Adipocyte (in vitro differentiated cells): ENCODE measurements around the gene ART5.

Experiments used
- DNase-seq: peaks from one replicate; pipeline ENCODE4 v3.0.0-alpha.2; 2015; ENCODE audit warnings: low read depth
- H3K27me3 ChIP-seq: replicated peaks from 2 replicates; pipeline ENCODE4 v1.7.0; 2013; ENCODE audit warnings: mild to moderate bottlenecking, low read length, moderate library complexity; ENCODE audit not compliant: control insufficient read depth, insufficient read depth
- H3K36me3 ChIP-seq: 2 replicates; pipeline ENCODE4 v1.7.0; 2013; ENCODE audit warnings: low read length, mild to moderate bottlenecking, moderate library complexity; ENCODE audit not compliant: control insufficient read depth, insufficient read depth, severe bottlenecking
- H3K4me1 ChIP-seq: 2 replicates; pipeline ENCODE4 v1.7.0; 2013; ENCODE audit warnings: mild to moderate bottlenecking, low read length, moderate library complexity; ENCODE audit not compliant: control insufficient read depth, insufficient read depth
- H3K4me3 ChIP-seq: 2 replicates; pipeline ENCODE4 v1.7.0; 2013; ENCODE audit warnings: mild to moderate bottlenecking, low read length, moderate library complexity
- H3K9ac ChIP-seq: 2 replicates; pipeline ENCODE4 v1.7.0; 2013; ENCODE audit warnings: mild to moderate bottlenecking, low read length, moderate library complexity
- H3K9me3 ChIP-seq: 2 replicates; pipeline ENCODE4 v1.7.0; 2013; ENCODE audit warnings: mild to moderate bottlenecking, low read length, moderate library complexity; ENCODE audit not compliant: control insufficient read depth

The ART5 gene

GRCh38 chr11:3641701-3642070 lies at the start of gene ART5:
TSS of gene ART5 (minus strand) at chr11:3641992. CDS start at chr11:3641862, 130 bp downstream.
- no peaks in the 10 kb centered on the region for H3K9me3 ChIP-seq
- peak within 1 kb of the TSS; percentile 81 for H3K4me3 ChIP-seq
- H3K4me1 ChIP-seq: peaks cover 11% of the 10 kb centered on the region
- no peak for DNase-seq
- no peaks in the 10 kb centered on the region for H3K36me3 ChIP-seq
- H3K27me3 ChIP-seq: peaks cover 20% of the 10 kb centered on the region
- peak within 1 kb of the TSS; percentile 77 for H3K9ac ChIP-seq

GRCh38 chr11:3686751-3687150 lies 45.0 kb upstream of the ART5 start:
- Histone ChIP-seq H3K9ac (no peak overlapping the region), H3K4me3 (no peak overlapping the region), H3K9me3 (no peaks in the 10 kb centered on the region), H3K36me3 (peaks cover 82% of the 10 kb centered on the region), H3K4me1 (peaks cover 5% of the 10 kb centered on the region), H3K27me3 (no peaks in the 10 kb centered on the region)
- DNase-seq: no peak

- DNase-seq: no peak
- H3K4me3 ChIP-seq: no peak overlapping the region
- no peak overlapping the region for H3K9ac ChIP-seq
- H3K4me1 ChIP-seq: peaks cover 5% of the 10 kb centered on the region
- H3K27me3 ChIP-seq: no peaks in the 10 kb centered on the region
- peaks cover 82% of the 10 kb centered on the region for H3K36me3 ChIP-seq
- no peaks in the 10 kb centered on the region for H3K9me3 ChIP-seq
Measured at GRCh38 chr11:3685923-3686322, 44.1 kb upstream of the ART5 start.

- H3K9me3 ChIP-seq: no peaks in the 10 kb centered on the region
- H3K4me3 ChIP-seq: no peak overlapping the region
- H3K27me3 ChIP-seq: no peaks in the 10 kb centered on the region
- H3K4me1 ChIP-seq: peaks cover 5% of the 10 kb centered on the region
- peaks cover 87% of the 10 kb centered on the region for H3K36me3 ChIP-seq
- DNase-seq: no peak
- H3K9ac ChIP-seq: no peak overlapping the region
Measured at GRCh38 chr11:3684819-3685172, 43.0 kb upstream of the ART5 start.

- Histone ChIP-seq H3K9ac (no peak overlapping the region), H3K27me3 (no peaks in the 10 kb centered on the region), H3K36me3 (peaks cover 88% of the 10 kb centered on the region), H3K9me3 (no peaks in the 10 kb centered on the region), H3K4me3 (no peak overlapping the region), H3K4me1 (peaks cover 5% of the 10 kb centered on the region)
- DNase-seq: peak; percentile 52
Measured at GRCh38 chr11:3684129-3684818, 42.5 kb upstream of the ART5 start.

GRCh38 chr11:3683039-3683438 lies 41.2 kb upstream of the ART5 start:
- no peaks in the 10 kb centered on the region for H3K9me3 ChIP-seq
- no peak for DNase-seq
- no peak overlapping the region for H3K4me3 ChIP-seq
- H3K9ac ChIP-seq: no peak overlapping the region
- H3K27me3 ChIP-seq: no peaks in the 10 kb centered on the region
- H3K4me1 ChIP-seq: peaks cover 5% of the 10 kb centered on the region
- peaks cover 96% of the 10 kb centered on the region for H3K36me3 ChIP-seq

- Histone ChIP-seq H3K27me3 (no peaks in the 10 kb centered on the region), H3K4me1 (no peaks in the 10 kb centered on the region), H3K4me3 (no peak overlapping the region), H3K9me3 (no peaks in the 10 kb centered on the region), H3K9ac (no peak overlapping the region), H3K36me3 (peaks cover 96% of the 10 kb centered on the region)
- no peak for DNase-seq
Measured at GRCh38 chr11:3679077-3679476, 37.3 kb upstream of the ART5 start.

- Histone ChIP-seq H3K9ac (no peak overlapping the region), H3K4me1 (no peaks in the 10 kb centered on the region), H3K4me3 (no peak overlapping the region), H3K36me3 (peaks cover 97% of the 10 kb centered on the region), H3K27me3 (no peaks in the 10 kb centered on the region), H3K9me3 (no peaks in the 10 kb centered on the region)
- DNase-seq: no peak
Measured at GRCh38 chr11:3675971-3676370, 34.2 kb upstream of the ART5 start.

- Histone ChIP-seq H3K36me3 (peaks cover 87% of the 10 kb centered on the region), H3K9me3 (no peaks in the 10 kb centered on the region), H3K9ac (no peak overlapping the region), H3K27me3 (no peaks in the 10 kb centered on the region), H3K4me1 (no peaks in the 10 kb centered on the region), H3K4me3 (no peak overlapping the region)
- DNase-seq: peak; percentile 14
Measured at GRCh38 chr11:3674189-3674588, 32.4 kb upstream of the ART5 start.

- no peak within 1 kb of the TSS for H3K9ac ChIP-seq
- no peak within 1 kb of the TSS for H3K4me3 ChIP-seq
- no peak for DNase-seq
- H3K36me3 ChIP-seq: peaks cover 81% of the 10 kb centered on the region
- no peaks in the 10 kb centered on the region for H3K4me1 ChIP-seq
- no peaks in the 10 kb centered on the region for H3K27me3 ChIP-seq
- H3K9me3 ChIP-seq: no peaks in the 10 kb centered on the region
Measured at GRCh38 chr11:3671334-3672254, 29.8 kb upstream of the ART5 start, which contains the start of gene CHRNA10. TSS of gene CHRNA10 (minus strand) at chr11:3671384. CDS start at chr11:3671312, 72 bp downstream.

GRCh38 chr11:3669742-3670183 lies 28.0 kb upstream of the ART5 start:
- no peak for DNase-seq
- H3K27me3 ChIP-seq: no peaks in the 10 kb centered on the region
- H3K9me3 ChIP-seq: no peaks in the 10 kb centered on the region
- no peak overlapping the region for H3K9ac ChIP-seq
- no peaks in the 10 kb centered on the region for H3K4me1 ChIP-seq
- peaks cover 81% of the 10 kb centered on the region for H3K36me3 ChIP-seq
- no peak overlapping the region for H3K4me3 ChIP-seq
